Measurements from ENCODE around the gene RELCH.

The RELCH gene

GRCh38 chr18:62280786-62281185, 93.7 kb downstream of the RELCH start:
- ChIA-PET POLR2A (ENCODE audit: low non-redundant PET) (no interaction called here), CTCF (no interaction called here)
- no peak for DNase-seq (ENCODE audit: low spot score)
- H3K27ac ChIP-seq, result no peak overlapping the region
- TF ChIP-seq CTCF (conservative IDR thresholded peaks at IDR 0.05; ENCODE audit: low read depth), result no peak

- POLR2A ChIA-PET (ENCODE audit: low non-redundant PET), result no interaction called here
- TF ChIP-seq CTCF (conservative IDR thresholded peaks at IDR 0.05; ENCODE audit: low read depth), result no peak
- no peak overlapping the region for H3K27ac ChIP-seq
Observed at GRCh38 chr18:62281684-62282083, 94.6 kb downstream of the RELCH start.

GRCh38 chr18:62282188-62282629, 95.2 kb downstream of the RELCH start:
- ChIA-PET POLR2A (ENCODE audit: low non-redundant PET) (no interaction called here), CTCF (interaction anchor here (0.9 kb wide), 1 partner anchor 17 kb away, joined by 4 read pairs; no protein-coding TSS in a partner anchor)
- TF ChIP-seq CTCF (conservative IDR thresholded peaks at IDR 0.05; ENCODE audit: low read depth), result no peak
- DNase-seq (ENCODE audit: low spot score), result peak; percentile 1
- peak overlapping the region; percentile 93 for H3K27ac ChIP-seq

More at GRCh38 chr18:62281684-62282083, 94.6 kb downstream of the RELCH start:
- peak; percentile 28 for DNase-seq (ENCODE audit: low spot score)
- CTCF ChIA-PET, result no interaction called here

GRCh38 chr18:62284637-62285036, 97.6 kb downstream of the RELCH start:
- TF ChIP-seq CTCF (conservative IDR thresholded peaks at IDR 0.05; ENCODE audit: low read depth), result no peak
- H3K27ac ChIP-seq, result no peak overlapping the region
- POLR2A ChIA-PET (ENCODE audit: low non-redundant PET), result no interaction called here
- CTCF ChIA-PET, result interaction anchor here (0.7 kb wide), 1 partner anchor 14 kb away, joined by 4 read pairs; no protein-coding TSS in a partner anchor
- no peak for DNase-seq (ENCODE audit: low spot score)

GRCh38 chr18:62285281-62285680, 98.2 kb downstream of the RELCH start:
- DNase-seq (ENCODE audit: low spot score), result no peak
- CTCF ChIA-PET, result no interaction called here
- H3K27ac ChIP-seq, result no peak overlapping the region
- TF ChIP-seq CTCF (conservative IDR thresholded peaks at IDR 0.05; ENCODE audit: low read depth), result no peak
- POLR2A ChIA-PET (ENCODE audit: low non-redundant PET), result no interaction called here

- no peak overlapping the region for H3K27ac ChIP-seq
- CTCF ChIA-PET, result no interaction called here
- no peak for DNase-seq (ENCODE audit: low spot score)
- POLR2A ChIA-PET (ENCODE audit: low non-redundant PET), result no interaction called here
- TF ChIP-seq CTCF (conservative IDR thresholded peaks at IDR 0.05; ENCODE audit: low read depth), result no peak
Observed at GRCh38 chr18:62287781-62288664, 101.0 kb downstream of the RELCH start.

All from RWPE1 (cell line).